ENCODE data around the gene PRDM16. TPM values are rescaled to one million over a fixed set of nuclear protein-coding genes. Genes with fewer than 3 reads are reported as not detected.

Gene PRDM16
- total RNA-seq, 1 experiment from 2014 or later = 0.95 TPM

GRCh38 chr1:3348196-3348865 is 279.3 kb downstream of the PRDM16 start:
- Histone ChIP-seq H3K4me3 (no peak overlapping the region), H3K36me3 (no peaks in the 10 kb centered on the region), H3K27me3 (no peaks in the 10 kb centered on the region), H3K9me3 (peaks cover 6% of the 10 kb centered on the region)
- DNase-seq = no peak

GRCh38 chr1:3349161-3349967 is 280.4 kb downstream of the PRDM16 start:
- Histone ChIP-seq H3K4me3 (no peak overlapping the region), H3K27me3 (no peaks in the 10 kb centered on the region), H3K36me3 (no peaks in the 10 kb centered on the region), H3K9me3 (peaks cover 2% of the 10 kb centered on the region)
- no peak for DNase-seq

DNA sequence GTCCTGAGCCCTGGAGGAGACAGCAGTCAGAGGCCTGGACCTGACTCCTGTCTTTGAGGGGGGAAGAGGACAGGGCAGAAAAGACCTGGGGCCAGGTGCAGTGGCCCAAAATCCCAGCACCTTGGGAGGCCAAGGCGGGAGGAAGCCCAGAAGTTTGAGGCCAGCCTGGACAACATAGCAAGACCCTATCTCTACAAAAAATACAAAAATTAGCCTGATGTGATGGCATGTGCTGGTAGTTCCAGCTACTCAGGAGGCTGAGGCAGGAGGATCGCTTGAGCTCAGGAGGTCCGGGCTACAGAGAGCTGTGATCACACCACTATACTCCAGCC is 280.9 kb downstream of the PRDM16 start:
- Histone ChIP-seq H3K9me3 (no peaks in the 10 kb centered on the region), H3K27me3 (no peaks in the 10 kb centered on the region), H3K36me3 (no peaks in the 10 kb centered on the region), H3K4me3 (no peak overlapping the region)
- no peak for DNase-seq

DNA sequence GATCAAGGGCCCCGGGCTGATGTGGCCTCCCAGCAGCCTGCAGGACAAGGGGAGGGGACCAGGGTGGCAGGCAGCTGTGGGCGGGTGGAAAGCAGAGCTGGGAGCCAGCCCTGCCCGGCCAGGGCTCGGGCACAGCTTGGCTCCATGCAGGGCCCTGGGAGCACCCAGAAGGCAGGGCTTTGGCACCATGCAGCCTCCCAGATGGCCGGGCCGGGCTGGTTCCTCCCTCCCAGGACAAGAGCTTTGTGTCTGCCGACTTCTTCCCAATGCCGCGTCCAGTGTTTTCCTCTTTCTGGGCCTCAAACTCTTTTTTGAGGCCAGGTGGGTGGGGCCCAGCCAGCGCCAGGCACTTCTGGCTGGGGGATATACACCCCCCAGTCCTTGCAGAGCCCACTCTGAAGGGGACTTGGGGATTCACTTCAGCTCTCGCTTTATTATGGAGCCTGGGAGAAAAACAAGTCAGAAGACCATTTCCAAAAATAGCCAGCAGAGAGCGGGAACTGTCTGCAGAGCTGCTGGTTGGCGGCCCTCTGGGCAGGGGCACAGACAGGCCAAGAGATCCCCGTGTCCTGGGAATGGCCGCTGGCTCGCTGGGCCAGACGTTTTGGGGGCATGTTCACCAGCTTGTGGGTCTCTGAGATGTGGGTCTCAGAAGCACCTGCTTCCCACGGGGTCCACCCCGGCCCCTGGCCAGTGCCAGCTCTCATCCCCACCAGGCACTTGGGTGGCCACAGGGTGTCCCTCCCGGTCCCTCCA is 281.7 kb downstream of the PRDM16 start:
- Histone ChIP-seq H3K9me3 (no peaks in the 10 kb centered on the region), H3K4me3 (no peak overlapping the region), H3K27me3 (no peaks in the 10 kb centered on the region), H3K36me3 (no peaks in the 10 kb centered on the region)
- no peak for DNase-seq

DNA sequence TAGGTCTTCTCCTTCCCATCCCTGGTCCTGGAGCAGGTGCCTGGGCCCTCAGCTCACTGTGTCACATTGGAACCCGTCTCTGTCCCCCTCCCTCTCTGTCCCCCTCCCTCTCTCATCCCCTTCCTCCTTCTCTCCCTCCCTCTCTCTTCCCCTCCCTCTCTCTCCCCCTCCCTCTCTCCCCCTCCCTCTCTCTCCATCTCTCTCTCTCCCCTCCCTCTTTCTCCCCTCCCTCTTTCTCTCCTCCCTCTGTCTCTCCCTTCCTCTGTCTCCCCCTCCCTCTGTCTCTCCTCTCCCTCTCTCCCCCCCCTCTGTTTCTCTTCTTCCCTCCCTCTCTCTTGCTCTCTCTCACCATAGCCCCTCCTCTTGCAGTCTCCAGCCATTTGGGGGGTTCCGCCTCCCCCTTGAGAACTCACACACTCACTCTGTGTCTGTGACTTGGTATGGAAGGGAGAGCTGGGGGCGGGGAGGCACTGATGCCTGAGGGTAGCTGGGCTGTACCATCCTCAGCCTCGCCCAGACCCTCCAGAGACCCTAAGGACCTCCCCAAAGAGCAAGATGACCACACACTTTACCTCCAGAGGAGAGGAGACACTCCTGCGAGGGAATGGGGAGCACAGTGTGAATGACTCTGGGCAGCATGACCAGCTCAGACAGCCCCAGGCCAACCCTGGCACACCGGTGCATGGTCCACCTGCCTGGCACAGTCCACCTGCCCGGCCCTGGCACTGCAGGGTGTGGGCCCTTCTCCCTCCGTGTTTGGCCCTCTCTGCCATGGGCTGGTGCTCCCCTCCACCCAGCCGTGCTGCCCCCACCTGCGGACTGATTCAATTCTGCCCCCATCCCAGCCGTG is 282.7 kb downstream of the PRDM16 start:
- no peaks in the 10 kb centered on the region for H3K9me3 ChIP-seq
- no peak for DNase-seq
- no peaks in the 10 kb centered on the region for H3K27me3 ChIP-seq
- no peak overlapping the region for H3K4me3 ChIP-seq
- H3K36me3 ChIP-seq = no peaks in the 10 kb centered on the region

DNA sequence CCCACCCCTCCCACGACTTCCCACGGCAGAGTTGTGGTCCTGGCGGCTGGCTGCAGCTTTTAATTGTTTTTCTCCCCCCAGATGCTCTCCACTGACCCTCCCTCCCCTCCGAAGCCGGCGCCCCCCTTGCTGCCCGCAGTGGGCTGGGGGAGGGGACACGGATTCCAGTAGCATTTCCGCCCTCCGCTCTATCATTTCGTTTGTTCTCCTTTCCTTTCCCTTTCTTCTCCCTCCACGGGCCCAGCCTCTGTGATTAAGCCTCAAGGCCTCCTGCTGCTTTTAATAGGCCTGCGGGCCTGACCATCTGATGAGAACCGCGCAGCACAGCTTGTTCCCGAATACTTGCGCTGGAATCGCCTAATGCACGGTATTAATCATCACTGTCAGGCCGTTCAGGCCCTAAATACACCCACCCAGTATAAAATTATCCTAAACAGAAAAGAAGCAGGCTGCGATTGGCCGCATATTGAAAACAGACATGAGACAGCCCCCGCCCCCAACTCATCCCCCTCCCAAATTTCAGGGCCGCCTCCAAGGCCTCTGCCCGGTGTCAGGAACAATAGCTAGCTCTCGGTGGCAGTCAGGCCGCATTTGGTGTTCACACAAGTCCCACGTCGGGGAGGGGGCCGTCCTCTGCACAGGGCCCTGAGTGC is 283.4 kb downstream of the PRDM16 start:
- Histone ChIP-seq H3K9me3 (no peaks in the 10 kb centered on the region), H3K4me3 (no peak overlapping the region), H3K27me3 (no peaks in the 10 kb centered on the region), H3K36me3 (no peaks in the 10 kb centered on the region)
- DNase-seq = no peak

- peak; percentile 43 for DNase-seq
- H3K4me3 ChIP-seq = no peak overlapping the region
Observed at GRCh38 chr1:3352952-3353331, 283.9 kb downstream of the PRDM16 start.

GRCh38 chr1:3353876-3354275 is 284.9 kb downstream of the PRDM16 start:
- H3K36me3 ChIP-seq = no peaks in the 10 kb centered on the region
- no peak overlapping the region for H3K4me3 ChIP-seq
- H3K9me3 ChIP-seq = no peaks in the 10 kb centered on the region
- H3K27me3 ChIP-seq = no peaks in the 10 kb centered on the region
- DNase-seq = no peak

More at GRCh38 chr1:3352952-3353331, 283.9 kb downstream of the PRDM16 start:
- no peaks in the 10 kb centered on the region for H3K27me3 ChIP-seq
- H3K36me3 ChIP-seq = no peaks in the 10 kb centered on the region
- H3K9me3 ChIP-seq = no peaks in the 10 kb centered on the region

- no peak for DNase-seq
- Histone ChIP-seq H3K4me3 (no peak overlapping the region), H3K27me3 (no peaks in the 10 kb centered on the region), H3K36me3 (no peaks in the 10 kb centered on the region), H3K9me3 (no peaks in the 10 kb centered on the region)
Observed at GRCh38 chr1:3355089-3355488, 286.1 kb downstream of the PRDM16 start.

- no peak for DNase-seq
- H3K9me3 ChIP-seq = no peaks in the 10 kb centered on the region
- no peaks in the 10 kb centered on the region for H3K36me3 ChIP-seq
- no peak overlapping the region for H3K4me3 ChIP-seq
- no peaks in the 10 kb centered on the region for H3K27me3 ChIP-seq
Observed at GRCh38 chr1:3355894-3356826, 287.2 kb downstream of the PRDM16 start.

- DNase-seq = no peak
- Histone ChIP-seq H3K4me3 (no peak overlapping the region), H3K9me3 (no peaks in the 10 kb centered on the region), H3K27me3 (no peaks in the 10 kb centered on the region), H3K36me3 (no peaks in the 10 kb centered on the region)
Observed at GRCh38 chr1:3356827-3357460, 287.9 kb downstream of the PRDM16 start.

DNA sequence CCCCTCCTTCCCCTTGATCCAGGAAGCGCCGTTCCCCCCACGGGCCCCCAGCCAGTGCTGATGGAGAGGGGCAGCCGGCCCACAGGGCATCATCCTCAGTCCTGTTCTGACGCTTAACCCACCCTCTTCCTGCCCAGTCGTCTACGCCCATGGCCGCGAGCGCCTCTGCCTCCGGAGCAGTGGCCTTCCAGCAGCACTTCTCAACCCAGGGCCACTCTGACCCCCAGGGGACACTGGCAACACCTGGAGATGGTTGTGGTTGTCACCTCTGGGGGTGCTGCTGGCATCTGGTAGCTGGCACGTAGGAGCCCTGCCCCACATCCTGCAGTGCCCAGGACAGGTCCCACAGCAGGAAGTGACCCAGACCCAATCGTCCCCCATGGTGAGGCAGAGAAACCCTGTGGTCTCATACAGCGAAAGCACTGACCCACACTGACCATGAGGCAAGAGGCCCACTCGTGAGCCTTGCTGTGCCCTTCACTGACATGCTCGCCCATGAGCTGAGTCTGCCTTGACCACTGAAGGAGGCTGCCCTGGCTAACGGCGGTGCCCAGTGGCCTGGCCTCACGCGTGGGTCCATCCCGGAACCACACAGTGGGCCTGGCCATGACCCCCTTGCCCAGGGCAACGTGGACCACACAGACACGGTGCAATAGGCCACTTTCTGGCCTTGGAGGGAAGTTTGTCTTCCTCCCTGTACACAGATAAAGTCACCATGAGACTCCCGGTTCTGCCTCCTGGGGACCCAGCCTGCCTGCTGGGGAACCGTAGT is 288.7 kb downstream of the PRDM16 start:
- Histone ChIP-seq H3K9me3 (no peaks in the 10 kb centered on the region), H3K36me3 (no peaks in the 10 kb centered on the region), H3K4me3 (no peak overlapping the region), H3K27me3 (no peaks in the 10 kb centered on the region)
- no peak for DNase-seq

GRCh38 chr1:3359351-3359750 is 290.3 kb downstream of the PRDM16 start:
- DNase-seq = no peak
- Histone ChIP-seq H3K4me3 (no peak overlapping the region), H3K9me3 (no peaks in the 10 kb centered on the region), H3K36me3 (no peaks in the 10 kb centered on the region), H3K27me3 (no peaks in the 10 kb centered on the region)

- Histone ChIP-seq H3K4me3 (no peak overlapping the region), H3K9me3 (no peaks in the 10 kb centered on the region), H3K36me3 (no peaks in the 10 kb centered on the region), H3K27me3 (no peaks in the 10 kb centered on the region)
- no peak for DNase-seq
Observed at GRCh38 chr1:3359756-3360440, 290.9 kb downstream of the PRDM16 start.

All from MG63 (cell line).